Neural cell (in vitro differentiated cells): Measurements from ENCODE around the gene SFT2D1. TPM values are rescaled to one million over a fixed set of nuclear protein-coding genes. Genes with fewer than 3 reads are reported as not detected.

ENCODE experiments used
- H2AFZ ChIP-seq: fragments of 200-600, 300-800 bp; sonication (generic), shearing (Covaris generic); 2 replicates; pipeline ENCODE4 v1.6.0; 2014; ENCODE audit warnings: low read depth, mild to moderate bottlenecking, antibody characterized with exemption, low read length, moderate library complexity
- H3F3A ChIP-seq: fragments of 200-600 bp; shearing (Covaris generic); 2 replicates; pipeline ENCODE4 v1.6.1; 2016; ENCODE audit warnings: mild to moderate bottlenecking, moderate library complexity, mixed read lengths, antibody characterized with exemption, low read length; ENCODE audit not compliant: insufficient read depth, poor library complexity, severe bottlenecking
- H3K27ac ChIP-seq: fragments of 200-600, 300-800 bp; sonication (generic), shearing (Covaris generic); 2 replicates; pipeline ENCODE4 v1.5.1; 2014; ENCODE audit warnings: mild to moderate bottlenecking, low read length, moderate library complexity
- H3K27me3 ChIP-seq: fragments of 300-800, 200-600 bp; sonication (generic), shearing (Covaris generic); 2 replicates; pipeline ENCODE4 v1.6.0; 2014; ENCODE audit warnings: mild to moderate bottlenecking, low read depth, low read length, moderate library complexity; ENCODE audit not compliant: insufficient read depth
- H3K36me3 ChIP-seq: fragments of 300-800, 200-600 bp; sonication (generic), shearing (Covaris generic); 2 replicates; pipeline ENCODE4 v1.5.1; 2014; ENCODE audit warnings: mild to moderate bottlenecking, antibody characterized with exemption, low read length, moderate library complexity; ENCODE audit not compliant: insufficient read depth
- H3K4me2 ChIP-seq: fragments of 300-800, 200-600 bp; sonication (generic), shearing (Covaris generic); 2 replicates; pipeline ENCODE4 v1.6.0; 2014; ENCODE audit warnings: mild to moderate bottlenecking, low read length
- H3K4me3 ChIP-seq: fragments of 300-800, 200-600 bp; sonication (generic), shearing (Covaris generic); 2 replicates; pipeline ENCODE4 v1.5.1; 2014; ENCODE audit warnings: mild to moderate bottlenecking, low read length, moderate library complexity
- H3K79me2 ChIP-seq: fragments of 200-600 bp; shearing (Covaris generic); replicated peaks from 2 replicates; pipeline ENCODE4 v1.6.0; 2014; ENCODE audit warnings: mild to moderate bottlenecking, low read length, moderate library complexity; ENCODE audit not compliant: insufficient read depth
- H3K9ac ChIP-seq: fragments of 300-800, 200-600 bp; sonication (generic), shearing (Covaris generic); 2 replicates; pipeline ENCODE4 v1.6.1; 2016; ENCODE audit warnings: mild to moderate bottlenecking, low read length, mixed read lengths
- H3K9me2 ChIP-seq: fragments of 200-600 bp; shearing (Covaris generic); 2 replicates; pipeline ENCODE4 v1.6.1; 2016; ENCODE audit warnings: mild to moderate bottlenecking, low read length, mixed read lengths; ENCODE audit not compliant: insufficient read depth
- H3K9me3 ChIP-seq: fragments of 200-600, 300-800 bp; sonication (generic), shearing (Covaris generic); 2 replicates; pipeline ENCODE4 v1.6.1; 2016; ENCODE audit warnings: mild to moderate bottlenecking, mixed run types, low read length, moderate library complexity, mixed read lengths
- H4K20me1 ChIP-seq: fragments of 200-600 bp; shearing (Covaris generic); 2 replicates; pipeline ENCODE4 v1.6.1; 2016; ENCODE audit warnings: mild to moderate bottlenecking, mixed run types; ENCODE audit not compliant: insufficient read depth
- EP300 ChIP-seq: fragments of 450-650 bp; conservative IDR thresholded peaks from 2 replicates; pipeline ENCODE4 v1.6.1; 2014; ENCODE audit warnings: antibody characterized with exemption, mild to moderate bottlenecking, moderate library complexity; ENCODE audit not compliant: poor library complexity, severe bottlenecking
- EZH2 ChIP-seq: fragments of 200-600, 300-800 bp; shearing (Covaris generic), sonication (generic); IDR thresholded peaks from 2 replicates; pipeline ENCODE4 v1.6.1; 2014; ENCODE audit warnings: antibody characterized with exemption, low read length, borderline replicate concordance, mild to moderate bottlenecking; ENCODE audit not compliant: insufficient read depth, poor library complexity, severe bottlenecking
- MXI1 ChIP-seq: fragments of 450-650 bp; conservative IDR thresholded peaks from 2 replicates; pipeline ENCODE4 v1.6.1; 2014; ENCODE audit warnings: antibody characterized with exemption, mild to moderate bottlenecking; ENCODE audit not compliant: poor library complexity, severe bottlenecking
- POLR2AphosphoS5 ChIP-seq: IDR thresholded peaks from 2 replicates; pipeline ENCODE4 v1.6.1; 2012
- RAD21 ChIP-seq: fragments of 450-650 bp; conservative IDR thresholded peaks from 2 replicates; pipeline ENCODE4 v1.6.1; 2014; ENCODE audit warnings: antibody characterized with exemption, mild to moderate bottlenecking, moderate library complexity
- SMC3 ChIP-seq: fragments of 450-650 bp; conservative IDR thresholded peaks from 2 replicates; pipeline ENCODE4 v1.6.1; 2014; ENCODE audit warnings: antibody characterized with exemption, mild to moderate bottlenecking, moderate library complexity; ENCODE audit not compliant: poor library complexity
- TAF1 ChIP-seq: IDR thresholded peaks from 2 replicates; pipeline ENCODE4 v1.6.1; 2012; ENCODE audit warnings: low read depth
- polyA plus RNA-seq: library from polyadenylated mRNA; depleted of rRNA; stranded (reverse); fragments of >200 nt; gene quantifications from 2 replicates; pipeline ENCODE4 v1.2.3, GENCODE V29; 2014
- TF ChIP-seq, protein P1 (sequence below): fragments of 450-650 bp; IDR thresholded peaks from 2 replicates; pipeline ENCODE4 v1.5.1; 2014; ENCODE audit warnings: antibody characterized with exemption, mild to moderate bottlenecking, moderate library complexity; ENCODE audit not compliant: poor library complexity, severe bottlenecking
- TF ChIP-seq, protein P2 (sequence below): IDR thresholded peaks from 2 replicates; pipeline ENCODE4 v1.6.1; 2012; ENCODE audit warnings: borderline replicate concordance

The SFT2D1 gene
- polyA plus RNA-seq, 1 donor from 2014 or later, result 81.7 TPM

DNA sequence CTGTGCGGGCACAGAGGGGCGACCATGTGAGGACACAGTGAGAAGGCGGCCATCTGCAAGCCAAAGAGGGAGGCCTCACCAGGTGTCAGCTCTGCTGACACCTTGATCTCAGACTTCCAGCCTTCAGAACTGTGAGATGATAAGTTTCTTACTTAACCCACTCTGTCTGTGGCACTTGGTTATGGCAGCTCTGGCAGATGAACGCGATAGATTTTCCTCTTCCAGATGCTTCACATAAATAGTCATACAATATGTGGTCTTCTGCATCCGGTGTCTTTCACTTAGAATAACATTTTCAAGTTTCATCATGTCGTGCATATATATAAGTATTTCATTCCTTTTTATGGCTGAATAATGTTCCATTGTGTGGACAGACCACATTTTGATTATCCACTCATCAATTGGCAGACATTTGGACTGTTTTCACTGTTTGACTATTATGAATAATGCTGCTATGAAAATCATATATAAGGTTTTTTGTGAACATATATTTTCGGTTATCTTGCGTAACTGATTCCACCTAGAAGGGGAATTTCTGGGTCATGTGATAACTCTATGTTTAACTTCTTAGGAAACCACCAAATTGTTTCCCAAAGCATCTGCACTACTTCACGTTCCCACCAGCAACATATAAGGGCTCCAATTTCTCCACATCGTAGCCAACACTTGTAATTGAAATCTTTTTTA lies 64.3 kb downstream of the SFT2D1 start:
- Histone ChIP-seq H3F3A (no peaks in the 10 kb centered on the region), H3K9me3 (no peaks in the 10 kb centered on the region), H3K4me2 (no peak overlapping the region), H4K20me1 (no peaks in the 10 kb centered on the region), H3K27ac (no peak overlapping the region), H3K9me2 (no peaks in the 10 kb centered on the region), H3K27me3 (no peaks in the 10 kb centered on the region), H3K4me3 (no peak overlapping the region), H2AFZ (no peak overlapping the region), H3K9ac (no peak overlapping the region), H3K79me2 (no peaks in the 10 kb centered on the region), H3K36me3 (no peaks in the 10 kb centered on the region)
- TF ChIP-seq EP300 (no peak), SMC3 (no peak), MXI1 (no peak), POLR2AphosphoS5 (no peak), EZH2 (no peak), RAD21 (no peak), TAF1 (no peak)
- TF ChIP-seq, protein P1, sequence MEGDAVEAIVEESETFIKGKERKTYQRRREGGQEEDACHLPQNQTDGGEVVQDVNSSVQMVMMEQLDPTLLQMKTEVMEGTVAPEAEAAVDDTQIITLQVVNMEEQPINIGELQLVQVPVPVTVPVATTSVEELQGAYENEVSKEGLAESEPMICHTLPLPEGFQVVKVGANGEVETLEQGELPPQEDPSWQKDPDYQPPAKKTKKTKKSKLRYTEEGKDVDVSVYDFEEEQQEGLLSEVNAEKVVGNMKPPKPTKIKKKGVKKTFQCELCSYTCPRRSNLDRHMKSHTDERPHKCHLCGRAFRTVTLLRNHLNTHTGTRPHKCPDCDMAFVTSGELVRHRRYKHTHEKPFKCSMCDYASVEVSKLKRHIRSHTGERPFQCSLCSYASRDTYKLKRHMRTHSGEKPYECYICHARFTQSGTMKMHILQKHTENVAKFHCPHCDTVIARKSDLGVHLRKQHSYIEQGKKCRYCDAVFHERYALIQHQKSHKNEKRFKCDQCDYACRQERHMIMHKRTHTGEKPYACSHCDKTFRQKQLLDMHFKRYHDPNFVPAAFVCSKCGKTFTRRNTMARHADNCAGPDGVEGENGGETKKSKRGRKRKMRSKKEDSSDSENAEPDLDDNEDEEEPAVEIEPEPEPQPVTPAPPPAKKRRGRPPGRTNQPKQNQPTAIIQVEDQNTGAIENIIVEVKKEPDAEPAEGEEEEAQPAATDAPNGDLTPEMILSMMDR, result no peak
- TF ChIP-seq, protein P2, sequence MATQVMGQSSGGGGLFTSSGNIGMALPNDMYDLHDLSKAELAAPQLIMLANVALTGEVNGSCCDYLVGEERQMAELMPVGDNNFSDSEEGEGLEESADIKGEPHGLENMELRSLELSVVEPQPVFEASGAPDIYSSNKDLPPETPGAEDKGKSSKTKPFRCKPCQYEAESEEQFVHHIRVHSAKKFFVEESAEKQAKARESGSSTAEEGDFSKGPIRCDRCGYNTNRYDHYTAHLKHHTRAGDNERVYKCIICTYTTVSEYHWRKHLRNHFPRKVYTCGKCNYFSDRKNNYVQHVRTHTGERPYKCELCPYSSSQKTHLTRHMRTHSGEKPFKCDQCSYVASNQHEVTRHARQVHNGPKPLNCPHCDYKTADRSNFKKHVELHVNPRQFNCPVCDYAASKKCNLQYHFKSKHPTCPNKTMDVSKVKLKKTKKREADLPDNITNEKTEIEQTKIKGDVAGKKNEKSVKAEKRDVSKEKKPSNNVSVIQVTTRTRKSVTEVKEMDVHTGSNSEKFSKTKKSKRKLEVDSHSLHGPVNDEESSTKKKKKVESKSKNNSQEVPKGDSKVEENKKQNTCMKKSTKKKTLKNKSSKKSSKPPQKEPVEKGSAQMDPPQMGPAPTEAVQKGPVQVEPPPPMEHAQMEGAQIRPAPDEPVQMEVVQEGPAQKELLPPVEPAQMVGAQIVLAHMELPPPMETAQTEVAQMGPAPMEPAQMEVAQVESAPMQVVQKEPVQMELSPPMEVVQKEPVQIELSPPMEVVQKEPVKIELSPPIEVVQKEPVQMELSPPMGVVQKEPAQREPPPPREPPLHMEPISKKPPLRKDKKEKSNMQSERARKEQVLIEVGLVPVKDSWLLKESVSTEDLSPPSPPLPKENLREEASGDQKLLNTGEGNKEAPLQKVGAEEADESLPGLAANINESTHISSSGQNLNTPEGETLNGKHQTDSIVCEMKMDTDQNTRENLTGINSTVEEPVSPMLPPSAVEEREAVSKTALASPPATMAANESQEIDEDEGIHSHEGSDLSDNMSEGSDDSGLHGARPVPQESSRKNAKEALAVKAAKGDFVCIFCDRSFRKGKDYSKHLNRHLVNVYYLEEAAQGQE, result no peak

DNA sequence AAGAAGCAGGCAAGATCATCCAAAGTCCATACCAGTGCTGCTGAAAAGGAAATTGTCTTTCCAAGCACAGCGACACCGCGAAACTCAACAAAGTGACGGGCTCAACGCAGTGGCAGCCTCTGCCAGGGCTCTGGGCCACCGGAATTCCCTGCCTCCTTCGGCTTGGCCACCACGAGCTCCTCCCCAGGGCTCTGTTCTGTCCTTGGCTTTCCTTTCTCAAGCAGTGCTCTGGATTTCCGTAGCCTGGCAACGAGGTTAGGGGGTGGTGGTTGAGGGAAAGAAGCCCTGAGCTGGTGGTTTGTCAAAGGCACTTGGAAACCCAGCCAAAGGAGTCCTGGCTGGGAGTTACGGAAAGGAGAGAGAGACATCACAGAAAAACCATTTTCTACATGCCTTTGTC lies 65.3 kb downstream of the SFT2D1 start:
- no peaks in the 10 kb centered on the region for H3K27me3 ChIP-seq
- H3K9me2 ChIP-seq, result no peaks in the 10 kb centered on the region
- H3K4me2 ChIP-seq, result no peak overlapping the region
- no peak overlapping the region for H3K4me3 ChIP-seq
- no peaks in the 10 kb centered on the region for H3K9me3 ChIP-seq
- H2AFZ ChIP-seq, result no peak overlapping the region
- H3F3A ChIP-seq, result no peaks in the 10 kb centered on the region
- no peak overlapping the region for H3K9ac ChIP-seq
- no peaks in the 10 kb centered on the region for H3K79me2 ChIP-seq
- no peaks in the 10 kb centered on the region for H4K20me1 ChIP-seq
- TF ChIP-seq, protein P1, result no peak
- no peak for TF ChIP-seq SMC3
- no peak for TF ChIP-seq RAD21
- TF ChIP-seq, protein P2, result no peak
- TF ChIP-seq MXI1, result no peak
- no peak for TF ChIP-seq POLR2AphosphoS5
- no peak for TF ChIP-seq EZH2
- no peak for TF ChIP-seq TAF1
- no peak for TF ChIP-seq EP300
- H3K27ac ChIP-seq, result no peak overlapping the region
- H3K36me3 ChIP-seq, result no peaks in the 10 kb centered on the region
